HG02852 (cell line): ENCODE measurements around the gene SREBF2.
A peak's percentile ranks its signal among the peaks of the same experiment; 100 is the strongest.

ENCODE experiments used
- ATAC-seq: cut with Tn5 transposase; IDR thresholded peaks from one replicate; pipeline ENCODE4 v1.9.1; 2021; ENCODE audit warnings: mild to moderate bottlenecking, moderate library complexity; ENCODE audit not compliant: unreplicated experiment

SREBF2 gene

DNA sequence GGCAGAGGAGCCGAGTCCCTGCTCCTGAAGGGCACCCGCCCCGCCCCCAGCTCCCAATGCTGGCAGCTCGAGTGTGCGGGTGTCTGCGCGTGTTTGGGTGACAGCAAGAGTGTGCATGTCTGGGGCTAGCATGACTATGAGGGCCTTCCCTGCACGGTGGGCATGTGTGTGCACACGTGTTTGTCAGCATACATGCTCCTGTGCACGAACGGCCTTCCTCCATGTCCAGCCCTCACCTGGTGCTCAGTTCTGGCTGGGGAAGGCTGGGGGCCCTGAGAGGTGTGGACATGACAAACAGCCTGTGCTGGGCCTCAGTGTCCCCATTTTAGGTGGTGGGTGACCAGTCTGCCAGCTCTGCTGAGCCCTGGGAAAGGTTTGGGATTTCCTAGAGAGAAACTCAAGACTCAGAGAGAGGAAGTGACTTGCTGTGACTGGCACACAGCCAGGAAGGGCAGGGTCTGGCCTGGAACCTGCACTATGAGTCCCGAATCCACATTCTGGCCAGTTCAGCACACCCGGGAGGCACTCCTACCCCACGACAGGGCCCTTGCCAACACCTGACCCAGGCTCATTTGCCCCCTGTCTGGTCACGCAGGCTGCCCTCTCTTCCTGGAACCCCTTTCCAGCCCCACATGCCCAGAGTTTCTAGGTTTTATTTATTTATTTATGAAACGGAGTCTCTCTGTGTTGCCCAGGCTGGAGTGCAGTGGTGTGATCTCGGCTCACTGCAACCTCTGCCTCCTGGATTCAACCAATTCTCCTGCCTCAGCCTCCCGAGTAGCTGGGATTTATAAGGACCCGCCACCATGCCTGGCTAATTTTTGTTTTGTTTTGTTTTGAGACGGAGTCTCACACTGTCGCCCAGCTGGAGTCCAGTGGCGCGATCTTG, 85.2 kb downstream of the SREBF2 start:
- no peak for ATAC-seq

DNA sequence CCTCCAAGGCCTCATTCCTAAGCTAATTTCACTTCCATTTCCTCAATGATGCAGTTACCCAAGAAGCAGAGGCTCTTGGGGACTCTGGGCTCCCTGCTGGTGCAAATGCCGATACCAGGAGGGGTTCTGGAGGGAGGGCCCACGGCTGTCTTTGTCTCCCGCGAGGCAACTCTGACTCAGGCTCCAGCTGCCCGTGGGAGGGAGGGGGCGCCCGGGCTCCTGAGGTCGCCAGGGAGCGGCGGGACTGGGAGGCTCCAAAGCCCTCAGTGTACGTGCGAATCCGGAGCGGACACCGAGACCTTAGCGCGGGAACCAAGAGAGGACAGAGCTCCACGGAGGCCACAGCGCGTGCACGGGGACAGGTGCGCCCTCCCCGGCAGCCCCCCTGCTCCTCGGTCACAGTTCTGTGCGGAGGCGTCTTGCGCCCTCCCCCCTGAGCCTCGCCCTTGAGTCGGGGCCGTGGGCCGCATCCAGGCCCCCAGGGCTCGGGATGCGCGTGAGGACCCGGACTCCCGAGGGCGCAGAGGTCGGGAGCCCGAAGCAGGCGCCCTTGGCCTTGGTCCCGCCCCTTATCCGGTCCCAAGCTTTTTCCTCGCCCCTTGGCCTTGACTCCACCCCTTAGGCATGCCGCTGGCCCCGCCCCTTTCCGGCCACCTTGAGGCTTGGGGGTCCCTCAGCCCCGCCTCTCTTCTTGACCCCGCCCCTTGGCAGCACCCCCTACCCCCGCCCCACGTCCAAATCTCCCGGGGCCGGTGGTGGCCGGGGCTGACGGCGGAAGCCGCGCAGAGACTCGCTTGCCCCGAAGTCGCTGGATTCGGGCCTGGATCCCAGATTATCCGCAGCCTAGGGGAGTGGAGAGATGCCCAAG, 86.7 kb downstream of the SREBF2 start:
- peak; percentile 52 for ATAC-seq

DNA sequence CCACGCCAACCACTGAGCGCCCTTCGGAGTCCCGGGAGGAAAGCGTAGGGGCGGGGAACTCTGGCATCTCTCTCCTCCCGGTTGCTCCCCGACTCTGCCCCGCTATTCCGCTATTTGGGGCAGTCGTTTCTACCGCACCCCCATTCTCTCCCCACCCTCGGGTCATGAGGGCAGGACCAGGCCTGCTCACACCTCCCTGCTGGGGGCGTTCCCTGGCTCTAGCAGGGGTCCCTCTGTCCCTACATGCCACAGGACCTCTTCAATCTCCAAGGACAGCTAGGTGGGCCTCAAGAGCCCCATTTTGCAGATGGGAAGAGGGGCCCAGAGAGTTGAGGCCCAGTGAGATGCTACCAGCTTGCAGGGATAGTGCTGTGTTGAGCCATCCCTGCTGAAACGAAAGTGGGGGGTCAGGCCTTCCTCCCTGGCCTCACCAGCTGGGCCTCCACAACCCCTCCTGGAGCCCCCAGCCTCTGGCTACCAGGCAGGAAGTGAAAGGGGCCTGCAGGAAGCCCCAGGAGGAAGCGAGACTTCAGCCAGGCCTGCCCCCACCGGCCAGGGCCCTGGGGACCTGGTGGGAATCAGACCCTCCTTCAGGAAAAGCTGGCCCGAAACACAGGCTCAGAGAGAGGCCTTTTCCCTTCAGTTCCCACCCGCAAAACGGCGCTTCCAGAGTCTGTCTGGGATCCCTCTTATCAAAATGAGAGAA, 87.5 kb downstream of the SREBF2 start:
- ATAC-seq = peak; percentile 13

DNA sequence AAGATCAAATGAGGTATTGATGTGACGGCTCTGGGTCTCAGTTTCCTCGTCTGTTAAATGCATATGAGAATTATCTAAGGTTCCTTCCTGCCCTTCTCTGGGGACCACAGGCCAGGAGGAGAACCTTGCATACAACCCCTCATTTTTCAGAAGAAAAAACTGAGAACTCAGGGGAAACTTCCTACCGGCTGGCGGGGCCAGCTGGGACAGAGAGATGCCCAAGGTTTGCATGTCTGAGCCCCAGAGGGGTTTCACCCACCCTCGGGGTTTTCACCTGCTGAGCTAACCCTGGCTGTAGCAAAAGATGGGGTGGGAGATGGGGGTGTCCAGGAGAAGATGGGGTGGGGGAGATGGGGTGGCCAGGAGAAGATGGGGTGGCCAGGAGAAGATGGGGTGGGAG, 89.4 kb downstream of the SREBF2 start:
- no peak for ATAC-seq

DNA sequence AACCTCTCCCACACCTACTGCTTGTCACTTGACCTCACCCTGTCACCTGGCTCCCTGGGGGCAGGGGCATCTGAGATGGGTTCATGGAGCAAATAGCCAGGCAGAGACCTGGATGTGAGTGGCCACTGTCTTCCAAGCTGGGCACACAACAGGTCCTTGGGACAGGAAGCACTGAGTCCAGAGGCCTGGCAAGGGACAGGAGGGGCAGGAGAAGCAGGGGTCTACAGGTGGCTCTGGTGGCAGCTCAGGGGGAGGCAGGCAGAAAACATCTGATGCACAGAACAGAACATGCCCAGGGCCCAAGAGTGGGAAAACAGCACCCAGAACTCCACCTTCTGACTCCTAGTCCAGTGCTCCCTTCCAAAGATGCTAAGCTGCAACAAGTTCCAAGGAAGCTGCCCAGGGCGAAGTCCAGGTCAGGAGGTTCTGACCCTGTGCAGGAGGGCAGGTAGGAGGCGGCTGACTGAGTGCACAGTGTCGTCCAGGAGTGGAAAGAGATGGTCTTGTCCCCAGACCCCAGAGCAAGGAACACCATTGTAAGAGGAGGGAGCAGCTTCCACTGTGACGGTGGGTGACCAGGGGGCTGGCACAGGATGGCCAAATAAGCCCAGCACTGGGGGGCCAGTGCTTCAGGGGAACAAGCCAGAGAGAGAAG, 90.2 kb downstream of the SREBF2 start:
- ATAC-seq = no peak

DNA sequence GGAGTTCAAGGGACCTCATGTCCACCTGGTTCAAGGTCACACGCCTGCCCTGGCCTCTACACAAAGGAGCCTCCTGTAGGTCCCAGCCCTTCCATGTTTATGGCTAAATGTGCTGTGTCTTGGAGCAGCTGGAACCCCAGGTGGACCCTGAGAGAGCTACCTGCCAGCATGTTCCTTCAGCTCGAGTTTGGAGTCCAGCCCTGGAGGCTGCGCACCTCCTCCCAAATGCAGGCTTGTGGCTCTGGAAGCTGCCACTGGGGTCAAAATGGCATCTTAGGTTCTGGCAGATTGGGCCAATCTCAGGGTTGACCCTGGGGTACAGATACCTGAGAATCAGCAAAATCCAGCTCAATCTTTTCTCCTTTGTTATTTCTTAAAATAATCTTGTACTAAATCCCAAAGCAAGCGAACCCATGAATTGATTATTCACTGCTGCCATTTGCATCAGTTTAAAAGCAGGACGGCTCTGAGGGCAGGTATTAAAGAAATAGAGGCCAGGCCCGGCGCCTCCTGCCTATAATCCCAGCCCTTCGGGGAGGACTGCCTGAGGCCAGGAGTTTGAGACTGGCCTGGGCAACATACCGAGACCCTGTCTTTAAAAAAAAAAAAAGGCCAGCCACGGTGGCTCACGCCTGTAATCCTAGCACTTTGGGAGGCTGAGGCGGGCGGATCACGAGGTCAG, 90.8 kb downstream of the SREBF2 start:
- no peak for ATAC-seq

DNA sequence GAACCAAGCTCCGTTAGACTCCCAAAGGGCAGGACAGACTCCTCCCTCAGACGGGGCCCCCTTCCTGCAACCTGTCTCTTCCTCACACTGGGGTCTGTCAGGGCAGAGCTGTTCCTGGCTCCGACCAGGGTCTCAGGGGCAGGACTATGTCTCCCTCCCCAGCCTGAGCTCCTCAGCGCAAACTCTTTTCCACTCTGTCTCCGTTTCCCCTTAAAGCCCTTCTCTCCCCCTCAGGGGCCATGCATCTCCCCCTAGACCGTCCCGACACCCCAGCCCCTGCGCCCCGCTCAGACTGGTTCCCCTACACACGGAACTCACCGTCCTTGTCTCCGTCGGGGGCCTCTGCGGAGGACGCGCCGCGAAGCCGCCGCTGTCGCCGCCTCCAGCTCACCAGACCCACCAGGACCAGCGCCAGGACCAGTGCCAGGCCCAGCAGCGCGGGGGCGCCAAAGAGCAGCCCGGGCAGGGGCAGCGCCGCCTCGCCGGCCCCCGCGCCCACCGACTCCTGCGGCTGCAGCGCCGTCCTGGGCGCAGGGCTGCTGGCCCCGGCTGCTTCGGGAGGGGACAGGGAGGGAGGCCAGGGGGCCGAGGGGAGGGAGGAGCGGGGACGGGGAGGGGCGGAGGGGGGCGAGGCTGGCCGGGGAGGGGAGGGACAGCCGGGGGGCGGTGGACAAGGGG, 93.0 kb downstream of the SREBF2 start:
- no peak for ATAC-seq

DNA sequence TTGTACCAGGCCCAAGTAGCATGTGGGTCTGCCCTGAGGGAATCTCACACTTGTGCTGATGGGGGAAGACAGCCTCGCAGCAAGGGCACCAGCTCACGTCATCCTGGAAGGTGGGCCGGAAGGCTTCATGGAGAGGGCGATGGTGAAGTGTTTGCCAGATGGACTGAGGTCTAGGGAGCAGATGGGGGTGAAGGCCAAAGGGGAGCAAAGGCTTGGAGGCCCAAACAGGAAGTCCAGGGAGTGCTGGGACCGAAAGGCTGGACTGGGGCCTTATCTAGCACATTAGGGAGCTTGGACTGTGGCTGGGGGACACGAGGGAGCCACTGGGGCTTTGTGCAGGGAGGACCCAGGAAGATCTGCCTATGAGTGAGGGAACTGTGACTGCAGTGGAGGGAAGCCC, 94.9 kb downstream of the SREBF2 start:
- ATAC-seq = no peak

DNA sequence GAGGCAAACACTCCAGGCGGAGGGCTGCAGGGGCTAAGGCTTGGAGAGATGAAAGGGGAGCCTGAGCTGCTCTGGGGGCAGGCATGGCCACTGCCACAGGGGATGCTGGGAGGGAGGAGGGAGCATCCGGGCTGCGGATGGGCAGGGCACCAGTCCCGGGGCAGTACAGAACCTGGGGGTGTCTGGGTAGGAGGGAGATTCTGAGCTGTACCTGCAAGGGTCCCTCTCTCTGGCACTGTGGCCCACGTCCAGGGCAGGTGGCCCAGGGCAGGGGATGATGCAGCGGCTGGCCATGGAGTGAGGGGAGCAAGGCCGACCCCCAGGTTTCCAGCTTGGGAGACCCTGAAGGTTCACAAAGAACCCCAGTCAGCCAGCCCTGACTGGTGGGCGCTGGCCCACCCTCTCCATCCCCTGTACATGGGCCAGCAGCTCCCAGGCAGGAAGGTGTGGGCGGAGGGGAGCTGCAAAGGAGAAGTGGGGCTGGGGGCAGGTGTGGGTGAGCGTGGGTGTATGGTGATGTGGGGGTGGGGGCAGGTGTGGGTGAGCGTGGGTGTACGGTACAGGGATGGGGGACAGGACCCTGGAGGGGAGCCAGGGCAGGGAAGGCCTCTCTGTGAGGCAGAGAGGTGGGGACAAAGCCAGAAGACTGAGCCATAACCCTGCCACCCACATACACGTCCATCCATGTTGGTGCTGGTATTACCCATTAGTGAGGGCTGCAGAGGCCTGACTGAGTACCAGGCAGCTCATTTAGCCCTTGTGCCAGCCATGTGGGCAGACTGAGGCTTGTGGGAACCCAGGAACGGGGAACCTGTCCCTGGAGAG, 95.9 kb downstream of the SREBF2 start:
- no peak for ATAC-seq

DNA sequence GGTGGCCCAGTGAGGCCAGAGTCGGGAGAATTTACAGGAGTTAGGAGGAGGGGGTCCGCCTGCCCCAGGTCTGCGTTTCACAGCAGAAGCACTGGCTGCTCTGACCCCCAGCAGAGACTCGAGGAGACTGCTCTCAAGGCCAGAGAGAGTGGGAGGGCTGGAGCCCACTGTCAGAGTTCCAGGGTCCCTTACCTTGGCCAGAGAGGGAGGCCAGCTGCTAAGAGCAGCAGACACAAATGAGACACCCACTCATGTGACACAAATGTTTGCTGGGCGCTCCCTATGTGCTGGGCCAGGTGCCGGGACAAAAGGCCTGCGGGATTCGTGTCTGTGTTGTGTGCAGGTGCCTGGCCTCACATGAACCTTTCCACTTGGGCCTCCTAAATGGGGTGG, 96.5 kb downstream of the SREBF2 start:
- no peak for ATAC-seq

DNA sequence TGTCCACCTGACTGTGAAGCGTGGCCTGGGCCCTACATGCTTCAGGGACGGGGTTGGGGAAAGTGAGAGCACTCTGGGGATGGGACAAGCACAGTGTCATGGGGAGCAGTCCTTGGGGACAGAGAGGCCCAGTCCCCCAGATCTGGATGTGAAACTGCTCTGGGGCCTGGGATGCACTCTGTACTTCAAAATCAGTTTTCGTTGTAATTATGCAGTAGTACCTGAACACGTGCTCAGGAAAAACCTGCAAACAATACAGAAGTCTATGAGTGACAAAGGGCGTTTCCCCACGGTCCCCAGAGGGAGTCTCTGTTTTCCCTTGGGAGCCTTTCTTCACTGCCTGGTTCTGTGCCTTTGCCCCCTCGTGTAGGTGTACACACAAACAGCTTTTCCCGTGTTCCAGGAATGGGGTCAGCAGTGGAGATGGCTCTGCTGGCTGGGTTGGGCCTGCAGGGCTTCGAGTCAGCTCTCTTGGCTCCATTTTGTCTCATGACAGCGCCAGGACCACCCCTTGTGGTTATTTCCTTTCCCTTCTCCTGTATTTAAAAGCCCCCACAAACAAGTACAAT, 98.9 kb downstream of the SREBF2 start:
- ATAC-seq = no peak

DNA sequence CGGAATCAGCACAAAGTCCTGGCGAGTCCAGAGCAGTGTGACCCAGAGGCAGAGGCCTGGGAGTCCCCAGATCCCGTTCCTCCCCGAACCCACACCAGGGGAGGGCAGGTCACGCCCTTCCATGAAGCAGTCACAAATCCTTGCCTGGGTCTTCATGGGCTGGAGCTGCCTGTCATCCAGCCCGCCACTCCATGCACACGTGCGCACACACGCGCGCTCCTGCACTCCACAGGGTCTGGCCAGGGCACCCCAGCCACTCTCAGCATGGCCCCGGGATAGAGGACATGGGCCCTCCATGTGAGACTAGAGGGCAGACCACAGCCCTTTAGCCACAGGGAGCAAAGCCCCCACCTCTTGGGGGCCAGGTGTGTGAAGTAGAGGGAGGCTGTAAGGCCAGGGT, 99.4 kb downstream of the SREBF2 start:
- no peak for ATAC-seq

DNA sequence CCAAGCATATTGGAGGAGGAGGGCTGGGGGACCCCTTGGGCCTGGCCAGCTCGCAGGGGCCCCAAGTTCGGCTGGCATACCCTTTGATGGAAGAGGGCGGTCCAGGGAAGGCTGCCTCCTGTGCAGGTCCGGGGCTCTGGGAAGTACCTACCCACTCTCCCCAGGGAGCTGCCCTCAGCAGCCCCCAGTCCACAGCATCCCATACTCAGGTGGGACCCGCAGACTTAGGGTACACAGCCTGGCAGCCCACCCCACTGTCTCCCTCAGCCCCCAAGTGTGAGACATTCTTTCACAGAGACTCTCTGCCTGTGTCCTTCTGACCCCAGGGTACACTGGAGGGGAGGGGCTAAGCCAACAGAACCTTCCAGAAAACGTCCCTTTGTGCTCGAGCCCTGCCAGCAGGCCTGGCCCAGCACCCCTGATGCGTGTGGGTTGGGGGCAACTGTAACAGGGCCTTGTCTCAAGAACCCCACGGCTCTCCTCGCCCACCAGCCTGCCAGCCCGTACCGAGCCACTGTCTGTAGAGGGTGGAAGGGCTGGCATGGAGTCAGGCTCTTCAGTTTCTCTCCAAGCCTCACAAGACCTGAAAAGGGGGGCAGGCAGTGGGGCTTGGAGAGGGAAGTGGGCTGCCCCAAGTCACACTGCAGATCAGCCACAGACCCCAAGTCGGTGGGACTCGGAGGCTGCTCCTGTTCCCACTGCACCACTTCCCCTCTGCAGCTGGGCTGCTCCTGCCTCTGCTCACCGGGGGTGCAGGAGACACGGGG, 100.7 kb downstream of the SREBF2 start:
- no peak for ATAC-seq

DNA sequence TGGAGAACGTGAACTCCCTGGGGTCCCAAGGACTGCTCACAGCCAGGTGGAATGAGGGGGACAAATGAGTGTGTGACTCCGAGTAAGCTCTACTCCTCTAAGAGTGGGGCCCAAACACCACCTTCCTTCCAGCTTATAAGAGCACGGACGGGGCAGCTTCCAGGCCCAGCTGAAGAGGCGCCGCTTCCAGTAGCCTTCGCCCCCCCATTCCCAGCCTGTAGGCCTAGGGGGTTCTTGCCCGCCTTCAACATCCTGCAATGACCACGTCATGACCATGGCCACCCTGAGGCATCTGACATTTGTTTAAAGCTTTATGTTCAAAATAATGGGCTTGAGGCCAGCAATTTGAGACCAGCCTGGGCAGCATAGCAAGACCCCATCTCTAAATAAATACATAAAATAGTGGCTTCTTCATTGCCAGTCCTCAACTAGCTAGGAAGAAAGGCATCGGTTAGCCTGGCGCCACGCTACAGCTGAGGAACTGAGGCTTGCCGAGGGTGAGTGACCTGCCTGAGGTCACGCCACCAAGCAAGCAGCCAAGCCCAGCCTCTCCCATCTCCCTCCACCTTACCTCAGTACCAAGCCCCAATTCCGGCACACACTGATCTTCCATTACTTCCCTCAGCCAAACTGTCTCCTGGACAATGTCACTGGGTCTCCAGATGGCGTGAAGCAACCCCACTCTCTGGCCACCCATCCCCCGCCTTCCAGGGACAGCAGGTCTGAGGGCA, 101.5 kb downstream of the SREBF2 start:
- ATAC-seq = no peak

DNA sequence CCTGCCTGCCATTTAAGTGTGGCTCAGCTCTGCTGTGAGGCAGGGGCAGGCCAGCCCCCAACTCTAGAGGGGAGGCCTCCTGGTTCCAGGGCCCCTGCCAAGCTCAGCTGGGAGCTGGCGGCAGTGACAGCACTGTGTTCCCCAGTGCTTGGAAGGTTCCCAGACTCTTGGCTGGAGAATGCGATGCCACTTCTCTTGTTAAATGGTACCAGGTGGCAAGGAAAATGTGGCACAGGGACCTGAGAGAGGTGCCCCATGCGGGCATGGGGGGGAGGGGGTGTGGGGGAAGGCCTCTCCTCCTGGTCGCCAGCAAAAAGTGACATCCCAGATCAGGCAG, 102.1 kb downstream of the SREBF2 start:
- ATAC-seq = no peak

DNA sequence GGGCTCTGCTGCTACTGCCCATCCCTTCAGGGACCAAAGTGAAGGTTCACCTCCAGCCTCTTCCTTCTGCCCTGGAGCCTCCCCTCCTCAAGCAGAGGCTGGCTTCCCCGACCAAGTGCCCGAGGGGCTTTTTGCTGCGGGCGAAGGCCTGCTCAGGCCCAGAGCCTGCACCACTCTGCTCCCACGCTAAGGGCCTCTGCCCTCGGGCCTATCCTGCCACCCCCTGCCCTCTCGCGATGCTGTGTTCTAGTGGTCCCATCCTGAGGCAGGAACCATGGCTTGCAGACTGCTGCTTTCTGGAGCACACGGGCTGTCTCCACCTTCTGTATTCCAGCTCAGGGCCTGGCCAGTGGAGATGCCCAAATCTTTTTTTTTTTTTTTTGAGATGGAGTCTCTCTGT, 102.6 kb downstream of the SREBF2 start:
- no peak for ATAC-seq

DNA sequence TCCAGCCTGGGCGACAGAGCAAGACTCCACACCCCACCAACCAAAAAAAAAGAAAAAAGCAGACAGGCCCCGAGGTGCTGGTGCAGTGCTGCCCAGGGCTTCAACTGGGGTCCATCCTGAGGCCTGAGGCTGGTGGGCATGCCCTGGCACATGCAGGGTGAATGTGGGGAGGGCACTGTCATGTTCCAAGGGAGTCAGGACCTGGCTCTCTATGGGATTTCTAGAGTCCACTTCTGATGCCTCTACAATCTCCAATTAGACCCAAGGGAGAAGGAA, 103.9 kb downstream of the SREBF2 start:
- ATAC-seq = no peak
